GM21576 (cell line): Measurements from ENCODE around the gene AHRR.
"Not testable (repeated sequence)": the region's sequence is repeated elsewhere in the genome, so short reads cannot be mapped to it uniquely, and the experiment has no call there.

Source experiments
- ATAC-seq: cut with Tn5 transposase; IDR thresholded peaks from one replicate; pipeline ENCODE4 v1.9.1; 2021; ENCODE audit warnings: mild to moderate bottlenecking, moderate library complexity; ENCODE audit not compliant: unreplicated experiment

Gene AHRR

DNA sequence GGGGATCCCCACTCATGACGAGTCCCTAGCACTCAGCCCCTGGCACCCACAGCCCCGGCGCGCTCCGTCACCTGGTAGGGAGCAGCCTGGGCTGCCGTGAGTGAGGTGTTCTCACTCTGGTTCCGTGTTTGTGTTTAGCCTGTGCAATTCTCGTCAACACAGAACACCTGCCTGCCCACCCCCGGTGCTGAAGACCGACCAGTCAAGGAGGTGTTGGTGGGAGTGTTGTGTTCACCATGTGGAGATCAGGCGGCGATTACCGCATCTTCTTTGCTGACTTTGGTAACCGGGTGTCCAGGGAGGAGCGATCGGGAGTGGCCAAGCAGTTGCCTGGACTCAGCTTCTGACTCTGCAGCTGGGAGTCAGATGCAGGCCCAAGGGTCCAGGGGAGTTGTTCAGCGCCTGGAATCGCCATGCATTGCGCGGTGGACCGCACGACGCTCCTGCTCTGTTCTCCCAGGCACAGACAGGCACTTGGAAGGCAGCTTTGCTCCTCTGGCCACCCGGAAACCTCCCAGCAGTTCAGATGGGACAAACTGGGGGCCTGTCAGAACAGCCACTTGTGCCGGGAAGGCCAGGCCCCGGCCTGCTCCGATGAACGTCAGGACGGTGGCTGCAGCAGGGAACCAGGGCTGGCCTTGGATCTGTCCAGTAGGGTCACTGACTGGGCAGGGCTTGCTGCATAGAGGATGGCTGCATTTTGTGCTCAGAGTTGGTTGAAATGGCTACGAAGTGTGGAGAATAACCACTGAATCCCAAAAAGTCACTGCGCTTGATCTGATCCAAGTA, 149.6 kb downstream of the AHRR start:
- ATAC-seq: no peak

DNA sequence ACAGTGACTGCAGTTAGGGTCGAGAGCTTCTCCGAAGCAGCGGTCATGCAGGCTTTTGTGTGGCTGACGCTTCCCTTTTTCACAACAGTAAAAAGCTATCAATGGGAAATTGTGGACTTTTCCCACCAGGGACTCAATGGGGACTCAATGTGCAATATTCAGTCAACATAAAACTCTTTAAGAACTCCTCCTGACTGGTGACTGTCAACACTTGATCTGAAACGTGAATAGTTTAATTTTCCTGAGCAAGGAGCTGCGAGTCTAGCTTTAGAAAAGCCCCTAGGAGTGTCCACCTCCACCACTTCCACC, 150.2 kb downstream of the AHRR start:
- ATAC-seq: no peak

DNA sequence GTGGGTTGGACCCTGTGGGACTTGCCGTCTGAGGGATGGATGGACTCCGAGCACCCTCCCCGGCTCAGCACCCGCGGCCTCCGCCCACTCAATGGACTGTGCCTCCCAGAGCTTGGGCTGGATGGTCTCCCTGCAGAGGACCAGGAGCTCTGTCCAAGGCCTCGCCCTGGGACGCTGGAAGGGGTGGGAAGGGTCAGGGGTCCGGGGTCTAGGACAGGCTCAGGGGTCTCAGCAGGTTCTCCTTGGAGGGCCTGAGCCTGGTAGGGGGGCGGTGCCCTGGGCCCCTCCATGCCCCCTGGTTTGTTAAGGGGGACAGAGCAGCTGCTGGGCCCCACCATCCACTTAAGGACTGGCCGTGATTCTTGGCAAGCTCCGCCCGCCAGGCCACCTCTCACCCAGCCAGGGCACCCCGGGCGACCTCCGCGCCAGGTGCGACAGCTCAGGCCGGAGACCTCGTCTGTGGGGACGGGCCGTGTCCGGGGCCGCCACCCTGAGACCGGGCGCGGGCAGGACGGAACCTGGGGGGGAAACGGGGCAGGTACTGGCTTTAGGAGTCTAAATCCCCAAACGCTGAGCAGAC, 150.7 kb downstream of the AHRR start:
- ATAC-seq: peak; percentile 24

DNA sequence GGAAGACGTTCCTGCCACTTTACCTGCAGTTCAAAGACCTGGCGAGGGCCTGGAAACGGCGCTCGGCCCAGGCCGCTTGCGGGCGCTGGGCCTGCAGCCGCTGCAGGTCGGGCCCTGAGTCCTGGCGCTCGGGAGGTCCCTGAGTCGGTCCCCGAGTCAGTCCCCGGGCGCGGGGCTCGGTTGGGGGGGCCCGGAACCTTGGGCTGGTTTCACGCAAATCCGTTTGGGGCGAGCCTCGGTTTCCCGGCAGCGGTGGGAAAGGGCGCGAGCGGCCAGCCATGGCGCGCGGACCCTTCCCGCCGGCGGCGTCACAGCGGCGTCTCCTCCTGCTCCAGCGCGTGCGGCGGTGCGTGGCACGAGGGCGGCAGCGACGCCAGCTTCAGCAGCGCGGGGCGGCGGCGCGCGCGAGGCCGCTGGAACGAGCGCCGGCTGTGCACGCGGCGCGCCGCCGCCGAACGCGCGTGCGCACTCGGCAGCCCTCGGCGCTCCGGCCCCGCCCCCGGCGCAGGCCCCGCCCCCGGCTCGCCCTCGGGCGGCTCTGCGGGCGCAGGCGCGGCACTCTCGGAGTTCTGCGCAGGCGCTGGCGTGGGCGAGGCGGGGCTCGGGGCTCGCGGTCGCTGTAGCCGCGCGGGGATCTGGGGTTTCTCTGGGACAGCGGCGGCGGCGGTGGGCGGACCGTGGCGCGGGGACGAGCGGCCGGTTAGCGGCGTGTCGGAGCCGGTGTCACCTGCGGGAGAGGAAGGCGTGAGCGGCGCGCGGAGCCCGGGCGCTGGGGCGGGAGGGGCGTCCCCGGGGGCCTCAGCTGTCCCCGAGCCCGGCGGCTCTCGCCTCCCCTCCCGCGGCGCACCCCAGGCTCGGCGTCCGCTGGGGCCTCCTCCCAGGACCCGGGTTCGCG, 151.4 kb downstream of the AHRR start:
- ATAC-seq: peak; percentile 61

DNA sequence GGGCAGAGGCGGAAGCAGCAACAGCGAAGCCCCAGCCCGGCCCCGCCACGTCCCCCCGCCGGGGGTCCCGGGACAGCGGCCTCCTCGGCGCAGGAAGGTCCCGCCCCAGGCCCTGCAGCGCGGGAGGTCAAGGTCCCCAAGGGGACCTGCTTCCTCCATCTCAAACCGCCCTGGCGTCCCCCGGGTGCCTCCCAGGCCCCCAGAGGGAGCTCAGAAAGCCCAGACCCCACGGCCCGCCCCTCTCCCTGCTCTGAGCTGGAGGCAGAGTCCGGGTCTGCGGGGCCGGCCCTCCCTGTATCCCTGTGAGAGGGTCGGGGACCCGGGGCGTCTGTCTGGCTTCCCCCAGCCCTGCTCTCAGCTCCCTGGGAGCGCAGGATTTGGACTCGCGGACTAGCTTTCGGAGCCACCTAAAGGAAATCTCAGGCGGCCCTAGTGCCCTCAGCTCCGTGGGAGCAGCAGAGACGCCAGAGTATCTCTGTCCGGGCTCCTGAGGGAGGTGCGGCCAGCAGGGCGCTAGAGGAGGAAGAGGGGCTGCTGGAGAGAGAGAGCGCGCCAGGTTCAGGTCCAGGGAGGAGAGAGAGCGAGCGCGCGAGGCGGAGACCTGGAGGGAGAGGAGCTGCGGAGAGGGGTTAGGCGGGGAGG, 152.2 kb downstream of the AHRR start:
- ATAC-seq: peak; percentile 21

DNA sequence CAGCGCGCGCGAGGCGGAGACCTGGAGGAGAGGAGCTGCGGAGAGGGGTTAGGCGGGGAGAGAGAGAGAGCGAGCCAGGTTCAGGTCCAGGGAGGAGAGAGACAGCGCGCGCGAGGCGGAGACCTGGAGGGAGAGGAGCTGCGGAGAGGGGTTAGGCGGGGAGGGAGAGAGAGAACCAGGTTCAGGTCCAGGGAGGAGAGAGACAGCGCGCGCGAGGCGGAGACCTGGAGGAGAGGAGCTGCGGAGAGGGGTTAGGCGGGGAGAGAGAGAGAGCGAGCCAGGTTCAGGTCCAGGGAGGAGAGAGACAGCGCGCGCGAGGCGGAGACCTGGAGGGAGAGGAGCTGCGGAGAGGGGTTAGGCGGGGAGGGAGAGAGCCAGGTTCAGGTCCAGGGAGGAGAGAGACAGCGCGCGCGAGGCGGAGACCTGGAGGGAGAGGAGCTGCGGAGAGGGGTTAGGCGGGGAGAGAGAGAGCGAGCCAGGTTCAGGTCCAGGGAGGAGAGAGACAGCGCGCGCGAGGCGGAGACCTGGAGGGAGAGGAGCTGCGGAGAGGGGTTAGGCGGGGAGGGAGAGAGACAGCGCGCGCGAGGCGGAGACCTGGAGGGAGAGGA, 152.8 kb downstream of the AHRR start:
- not testable (repeated sequence) for ATAC-seq

DNA sequence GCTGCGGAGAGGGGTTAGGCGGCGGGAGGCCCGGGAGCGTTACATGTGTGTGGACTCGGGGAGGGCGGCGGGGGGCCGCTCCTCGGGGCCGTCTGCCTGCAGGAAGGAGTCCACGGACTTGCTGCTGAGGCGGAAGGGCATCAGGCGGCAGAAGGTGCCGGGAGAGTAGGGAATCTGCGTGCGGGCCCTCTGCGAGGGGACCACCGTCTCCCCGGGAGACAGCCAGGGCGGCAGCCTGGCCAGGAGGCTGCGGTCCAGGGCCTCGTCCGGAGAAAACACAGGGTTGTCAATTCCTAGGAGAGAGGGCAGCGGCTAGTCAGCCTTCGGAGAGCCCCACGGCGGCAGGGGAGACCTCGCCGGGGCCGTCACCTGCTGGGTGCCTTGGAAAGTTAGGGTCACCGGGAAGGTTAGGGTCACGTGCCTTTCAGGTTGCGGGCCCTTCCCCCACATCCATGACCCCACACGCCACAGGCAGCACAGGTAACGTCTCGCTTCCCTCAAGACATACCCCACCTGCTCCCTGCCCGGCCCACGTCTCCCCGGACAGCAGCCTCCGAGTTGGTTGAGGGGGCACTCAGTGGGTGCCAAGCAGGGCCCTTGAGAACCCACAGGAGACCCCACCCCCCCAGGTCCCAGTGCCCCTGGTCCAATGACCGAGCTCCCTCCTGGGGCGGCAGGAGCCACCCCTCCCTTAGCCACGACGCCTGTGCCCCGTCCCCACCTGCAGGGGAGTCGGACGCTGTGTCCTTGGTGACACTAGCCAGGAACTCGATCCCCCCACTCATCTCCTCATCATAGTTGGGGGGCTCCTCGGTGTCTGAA, 153.5 kb downstream of the AHRR start:
- ATAC-seq: no peak

DNA sequence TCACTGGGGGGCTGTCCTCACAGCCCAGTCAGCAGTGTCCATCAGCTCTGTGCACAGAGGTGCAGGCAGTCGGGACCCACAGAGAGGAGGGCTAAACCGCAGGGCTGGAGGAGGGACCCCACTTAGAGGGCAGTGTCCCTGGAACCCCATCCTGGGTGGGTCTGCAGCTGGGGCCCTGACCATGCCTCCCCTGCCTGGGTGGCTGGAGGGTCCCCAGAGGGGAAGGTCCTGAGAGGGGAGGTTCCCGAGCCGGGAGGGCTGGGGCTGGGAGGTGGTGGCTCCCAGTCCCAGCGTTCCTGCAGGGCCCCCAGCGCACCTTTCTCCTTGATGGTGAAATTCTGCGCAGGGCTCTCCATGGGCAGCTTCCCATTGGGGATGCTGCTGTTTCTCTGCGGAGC, 154.2 kb downstream of the AHRR start:
- no peak for ATAC-seq

DNA sequence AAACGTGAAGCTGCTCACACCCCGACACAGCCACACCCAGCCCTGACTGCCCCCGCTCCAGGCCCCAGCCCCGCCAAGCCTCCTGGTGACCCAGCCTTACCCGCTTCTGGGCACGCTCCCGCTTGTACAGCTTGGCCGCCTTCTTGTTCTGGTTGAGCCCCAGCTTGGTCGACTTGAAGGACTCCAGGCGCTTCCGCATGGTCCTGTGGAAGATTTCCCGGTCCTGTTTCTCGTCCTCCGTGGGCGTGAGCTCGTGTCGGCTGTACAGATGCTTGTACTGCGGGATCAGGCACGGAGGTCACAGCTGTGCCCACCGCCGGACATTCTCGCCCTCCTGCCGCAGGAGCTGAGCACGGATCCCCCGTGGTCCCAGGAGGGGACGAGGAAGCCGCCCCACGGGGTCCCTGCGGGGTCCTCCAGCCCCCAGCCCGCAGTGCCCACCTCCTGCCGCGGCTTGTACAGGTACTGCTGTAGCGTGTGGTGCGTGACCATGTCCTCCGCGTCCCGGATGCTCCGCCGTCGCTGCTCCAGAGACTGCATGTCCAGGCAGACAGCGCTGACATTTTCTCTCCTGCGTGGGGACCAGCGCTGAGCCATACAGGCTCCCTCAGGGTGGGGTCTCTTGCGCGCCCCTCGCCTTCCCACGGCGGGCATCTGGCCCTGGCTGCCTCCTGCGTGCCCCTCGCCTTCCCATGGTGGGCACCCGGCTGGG, 154.7 kb downstream of the AHRR start:
- ATAC-seq: no peak

DNA sequence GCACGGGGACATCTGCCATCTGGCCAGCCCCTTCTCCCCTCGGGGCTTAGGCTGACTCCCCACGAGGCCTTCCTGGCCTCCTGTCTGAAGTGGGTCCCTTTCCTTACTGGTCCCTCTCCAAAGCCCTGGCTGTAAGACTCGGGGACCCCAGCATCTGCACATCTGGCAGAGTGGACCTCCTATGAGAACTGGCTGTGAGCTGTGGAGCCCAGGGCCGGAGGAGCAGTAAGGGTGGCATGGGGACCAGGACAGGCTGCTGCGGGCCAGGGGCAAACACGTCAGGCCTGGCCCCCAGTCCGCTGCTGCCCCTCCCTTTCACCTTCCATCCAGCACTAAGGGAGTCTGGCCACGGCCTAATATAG, 155.3 kb downstream of the AHRR start:
- ATAC-seq: no peak

DNA sequence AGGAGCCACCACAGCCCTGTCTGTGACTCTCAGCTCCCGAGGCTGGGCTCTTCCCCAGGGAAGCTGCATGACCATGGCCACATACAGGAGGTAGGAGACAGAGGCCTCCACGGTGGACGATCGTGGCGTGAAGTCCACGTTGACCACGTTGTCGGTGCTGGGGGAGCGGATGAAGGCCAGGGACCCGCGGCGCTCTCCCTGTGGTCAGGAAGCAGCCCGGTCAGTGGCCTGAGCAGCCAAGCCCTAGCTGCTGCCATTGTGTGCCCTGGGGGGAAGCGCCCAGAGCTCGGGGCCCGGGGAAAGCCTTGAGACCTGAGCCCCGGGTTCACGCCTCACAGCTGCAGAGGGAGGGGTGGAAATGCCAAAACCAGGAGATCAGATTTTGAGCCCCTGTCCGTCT, 155.7 kb downstream of the AHRR start:
- ATAC-seq: no peak

DNA sequence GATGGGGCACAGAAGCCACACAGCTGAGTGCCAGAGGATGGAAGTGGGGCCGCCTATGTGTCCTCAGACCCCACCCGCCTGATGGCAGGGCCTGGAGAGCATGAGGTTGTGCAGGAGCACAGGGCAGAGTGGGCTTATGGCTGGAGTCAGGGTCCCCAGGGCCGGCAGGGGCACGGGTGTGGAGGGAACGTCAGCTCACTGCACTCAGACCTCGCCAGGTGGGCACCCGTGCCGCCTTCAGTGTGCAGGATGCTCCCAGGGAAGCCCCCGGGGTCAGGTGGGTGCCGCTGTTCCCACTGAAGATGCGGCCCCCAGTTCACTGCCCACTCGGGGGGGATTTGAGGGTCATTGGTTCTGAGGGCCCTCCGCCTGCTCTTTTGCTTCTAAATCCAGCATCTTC, 156.4 kb downstream of the AHRR start:
- ATAC-seq: no peak

DNA sequence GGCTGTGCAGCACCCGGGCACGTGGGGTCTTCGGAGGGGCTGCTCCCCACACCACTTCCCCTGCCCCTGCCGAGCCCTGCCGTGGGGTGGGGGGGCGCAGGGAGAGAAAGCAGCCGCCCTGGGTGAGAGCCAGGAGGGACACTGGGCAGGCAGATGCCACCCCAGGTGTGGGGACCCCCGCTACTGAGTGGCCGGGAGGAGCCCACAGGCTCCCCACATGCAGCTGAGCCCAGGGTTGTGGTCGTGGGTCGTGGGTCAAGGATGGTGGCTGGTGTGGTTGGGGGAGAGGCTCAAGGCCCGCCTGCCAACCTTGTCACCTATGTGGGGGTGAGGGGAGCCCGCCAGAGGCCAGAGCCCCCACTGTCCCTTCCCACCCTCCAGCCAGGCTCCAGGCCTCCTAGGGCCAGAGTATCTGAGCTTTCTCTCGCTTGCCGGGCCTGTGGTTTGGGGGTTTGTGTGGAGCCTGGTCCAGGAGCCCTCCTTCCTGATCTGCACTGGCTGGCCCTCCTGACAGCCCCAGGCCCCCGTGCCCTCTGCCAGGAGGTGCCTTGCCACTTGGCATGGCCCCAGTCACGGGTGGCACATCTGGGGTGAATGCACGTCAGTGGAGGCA, 157.0 kb downstream of the AHRR start:
- ATAC-seq: no peak

DNA sequence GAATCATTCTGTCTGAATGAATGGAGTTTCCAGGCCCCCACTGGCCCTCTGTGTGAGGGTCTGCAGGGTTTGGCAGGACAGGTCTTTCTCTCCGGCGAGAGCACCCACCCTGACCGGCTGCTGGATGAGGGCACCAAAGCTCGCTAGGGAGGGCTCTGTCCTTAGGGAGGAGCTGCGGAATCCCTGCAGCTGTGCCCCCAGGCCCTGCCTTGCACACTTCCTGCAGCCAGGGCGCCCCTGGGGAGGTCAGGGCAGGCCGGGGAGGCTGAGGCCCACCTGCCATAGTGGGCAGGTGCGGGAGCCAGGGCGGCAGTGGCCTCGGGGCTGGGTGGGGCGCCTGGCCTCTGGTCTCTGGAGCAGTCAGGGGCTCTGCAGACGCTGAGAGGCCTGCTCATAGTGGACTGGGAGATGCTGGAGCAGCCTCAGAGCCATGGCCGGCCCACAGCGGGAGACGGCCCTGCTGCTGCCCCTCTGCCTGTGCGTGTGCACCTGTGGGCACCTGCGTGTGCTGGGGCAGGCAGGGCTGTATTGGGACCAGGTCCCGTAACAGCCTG, 157.5 kb downstream of the AHRR start:
- ATAC-seq: no peak

DNA sequence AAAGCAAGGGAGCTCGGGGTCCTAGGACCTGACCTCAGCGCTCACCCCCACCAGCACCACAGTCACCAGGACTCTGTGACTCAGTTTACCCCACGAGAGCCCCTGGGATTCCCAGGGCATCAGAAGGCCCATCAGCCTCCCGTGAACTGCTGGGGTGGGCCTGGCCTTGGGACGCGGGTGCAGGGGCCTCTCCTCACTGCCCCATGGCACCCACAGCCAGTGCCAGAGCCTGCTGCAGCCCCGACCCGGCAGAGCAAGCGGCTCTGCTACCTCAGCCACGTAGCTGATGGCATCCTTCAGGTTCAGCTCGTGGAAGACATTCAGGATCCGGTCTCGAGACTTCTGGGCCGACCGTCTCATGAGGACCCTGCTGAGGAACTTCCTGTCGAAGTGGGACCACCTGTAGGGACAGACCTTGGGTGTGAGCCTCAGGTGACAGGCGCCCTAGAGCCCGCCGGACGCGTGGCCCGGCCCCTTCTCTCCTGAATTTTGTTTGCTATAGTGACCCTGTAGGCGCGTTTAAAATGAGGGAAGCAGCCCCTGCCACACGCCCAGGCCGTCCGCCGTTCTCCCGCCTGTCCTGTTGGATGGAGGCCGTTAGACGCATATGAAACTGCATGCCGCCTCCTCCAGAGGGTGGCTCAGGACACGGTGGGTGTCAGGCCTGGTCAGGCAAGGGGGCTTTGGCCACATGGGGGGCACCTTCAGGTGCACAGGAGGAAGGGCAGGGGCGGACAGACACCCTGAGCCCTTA, 158.2 kb downstream of the AHRR start:
- no peak for ATAC-seq

DNA sequence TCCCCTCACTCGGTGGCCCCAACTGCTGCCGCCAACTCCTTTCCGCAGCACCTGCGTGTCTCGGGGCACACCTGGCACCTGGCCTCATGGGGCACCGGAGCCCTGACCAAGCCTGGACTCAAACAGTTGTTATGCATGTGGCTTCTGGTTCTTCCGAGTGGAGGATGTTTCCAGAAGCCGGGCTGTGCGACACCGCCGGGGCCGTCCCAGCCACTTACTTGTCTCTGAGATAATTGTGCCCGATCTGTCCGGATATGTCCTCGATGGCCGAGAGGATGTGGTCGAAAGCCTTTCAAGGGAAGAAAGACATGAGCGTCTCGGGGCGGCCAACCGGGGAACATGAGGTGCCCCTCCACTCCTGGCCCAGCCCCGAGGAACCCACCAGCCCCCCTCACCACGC, 159.8 kb downstream of the AHRR start:
- ATAC-seq: no peak

DNA sequence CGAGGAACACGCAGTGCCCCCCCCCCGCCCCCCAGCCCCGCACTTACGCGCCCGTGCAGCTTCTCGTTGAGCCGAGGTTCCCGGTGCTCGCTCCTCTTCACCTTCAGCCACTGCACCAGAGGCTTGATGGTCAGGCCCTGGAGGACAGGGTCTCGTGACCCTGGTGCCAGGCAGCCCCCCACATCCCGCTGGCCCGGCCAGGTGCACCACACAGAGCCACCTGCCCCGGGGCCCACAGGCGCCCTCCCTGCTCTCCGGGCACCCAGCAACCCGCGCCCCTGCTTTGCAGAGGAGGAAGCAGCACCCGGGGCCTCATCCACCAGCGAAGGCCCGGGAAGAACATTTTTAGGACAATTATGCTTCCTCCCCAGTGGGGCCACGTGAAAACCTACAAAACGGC, 160.5 kb downstream of the AHRR start:
- no peak for ATAC-seq

DNA sequence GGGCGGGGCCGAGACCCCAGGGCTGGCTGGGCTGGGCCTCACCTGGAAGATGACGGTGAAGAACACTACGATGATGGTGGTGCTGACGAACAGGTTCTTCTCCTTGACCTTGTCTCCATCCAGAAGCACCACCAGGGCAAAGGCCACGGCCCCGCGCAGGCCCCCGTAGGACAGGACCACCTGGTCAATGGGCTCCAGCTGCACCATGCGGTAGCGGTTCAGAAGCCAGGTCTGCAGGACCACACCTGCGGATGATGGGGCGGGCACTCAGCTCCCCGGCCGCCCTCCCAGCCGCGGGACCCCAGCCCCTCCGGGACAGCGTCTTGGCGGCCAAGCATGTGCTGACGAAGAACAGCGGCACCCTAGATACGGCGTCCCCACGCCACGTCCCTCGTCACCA, 161.0 kb downstream of the AHRR start:
- no peak for ATAC-seq
